ENCODE measurements around the gene BABAM2.

BABAM2 gene

GRCh38 chr2:28028025-28028424, 137.5 kb downstream of the BABAM2 start:
- Histone ChIP-seq H3K9me2 (replicated peaks; ENCODE audit: insufficient read depth, low read length) (no peaks in the 10 kb centered on the region), H2AFZ (ENCODE audit: low read length) (no peak overlapping the region), H3K4me3 (ENCODE audit: low read length) (no peak overlapping the region), H4K20me1 (ENCODE audit: insufficient read depth, low read length) (no peaks in the 10 kb centered on the region), H3K9ac (ENCODE audit: low read length) (no peak overlapping the region), H3K9me3 (replicated peaks; ENCODE audit: insufficient read depth, low read length) (no peaks in the 10 kb centered on the region), H3K27me3 (replicated peaks; ENCODE audit: insufficient read depth, low read length) (no peaks in the 10 kb centered on the region), H3K4me1 (ENCODE audit: low read length) (no peaks in the 10 kb centered on the region), H3K27ac (ENCODE audit: low read length) (no peak overlapping the region), H3K36me3 (replicated peaks; ENCODE audit: insufficient read depth, low read length) (no peaks in the 10 kb centered on the region), H3F3A (ENCODE audit: insufficient read depth, low read length) (no peaks in the 10 kb centered on the region), H3K4me2 (ENCODE audit: low read depth, low read length) (no peak overlapping the region), H3K79me2 (ENCODE audit: low read length) (no peaks in the 10 kb centered on the region)
- TF ChIP-seq, protein P1, sequence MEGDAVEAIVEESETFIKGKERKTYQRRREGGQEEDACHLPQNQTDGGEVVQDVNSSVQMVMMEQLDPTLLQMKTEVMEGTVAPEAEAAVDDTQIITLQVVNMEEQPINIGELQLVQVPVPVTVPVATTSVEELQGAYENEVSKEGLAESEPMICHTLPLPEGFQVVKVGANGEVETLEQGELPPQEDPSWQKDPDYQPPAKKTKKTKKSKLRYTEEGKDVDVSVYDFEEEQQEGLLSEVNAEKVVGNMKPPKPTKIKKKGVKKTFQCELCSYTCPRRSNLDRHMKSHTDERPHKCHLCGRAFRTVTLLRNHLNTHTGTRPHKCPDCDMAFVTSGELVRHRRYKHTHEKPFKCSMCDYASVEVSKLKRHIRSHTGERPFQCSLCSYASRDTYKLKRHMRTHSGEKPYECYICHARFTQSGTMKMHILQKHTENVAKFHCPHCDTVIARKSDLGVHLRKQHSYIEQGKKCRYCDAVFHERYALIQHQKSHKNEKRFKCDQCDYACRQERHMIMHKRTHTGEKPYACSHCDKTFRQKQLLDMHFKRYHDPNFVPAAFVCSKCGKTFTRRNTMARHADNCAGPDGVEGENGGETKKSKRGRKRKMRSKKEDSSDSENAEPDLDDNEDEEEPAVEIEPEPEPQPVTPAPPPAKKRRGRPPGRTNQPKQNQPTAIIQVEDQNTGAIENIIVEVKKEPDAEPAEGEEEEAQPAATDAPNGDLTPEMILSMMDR (IDR thresholded peaks at IDR 0.05; ENCODE audit: low read length) = no peak
- TF ChIP-seq EZH2phosphoT487 (IDR thresholded peaks at IDR 0.05; ENCODE audit: low read length) = no peak
- TF ChIP-seq EZH2 (optimal IDR thresholded peaks at IDR 0.05; ENCODE audit: low read depth, low read length) = no peak
- DNase-seq = no peak

DNA sequence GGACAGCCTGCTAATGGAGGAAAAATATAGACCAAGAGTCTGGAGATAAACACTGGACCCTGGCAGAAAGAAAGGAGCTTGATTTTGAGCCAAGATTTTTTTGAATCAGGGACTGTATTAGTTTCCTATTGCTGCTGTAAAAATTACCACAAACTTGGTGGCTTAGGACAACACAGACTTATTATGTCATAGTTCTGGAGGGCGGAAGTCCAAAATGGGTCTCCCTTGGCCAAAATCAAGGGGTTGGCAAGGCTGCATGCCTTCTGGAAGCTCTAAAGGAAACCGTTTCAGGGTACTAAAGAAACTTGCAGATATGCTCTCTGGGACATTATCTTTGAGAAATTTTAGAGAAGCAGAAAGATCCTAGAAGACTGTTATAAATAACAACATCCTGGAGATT, 140.1 kb downstream of the BABAM2 start:
- Histone ChIP-seq H3F3A (ENCODE audit: insufficient read depth, low read length) (no peaks in the 10 kb centered on the region), H3K9me3 (replicated peaks; ENCODE audit: insufficient read depth, low read length) (no peaks in the 10 kb centered on the region), H2AFZ (ENCODE audit: low read length) (no peak overlapping the region), H3K9ac (ENCODE audit: low read length) (no peak overlapping the region), H3K4me1 (ENCODE audit: low read length) (no peaks in the 10 kb centered on the region), H3K27me3 (replicated peaks; ENCODE audit: insufficient read depth, low read length) (no peaks in the 10 kb centered on the region), H3K36me3 (replicated peaks; ENCODE audit: insufficient read depth, low read length) (no peaks in the 10 kb centered on the region), H3K9me2 (replicated peaks; ENCODE audit: insufficient read depth, low read length) (no peaks in the 10 kb centered on the region), H3K4me2 (ENCODE audit: low read depth, low read length) (no peak overlapping the region), H3K27ac (ENCODE audit: low read length) (no peak overlapping the region), H4K20me1 (ENCODE audit: insufficient read depth, low read length) (no peaks in the 10 kb centered on the region), H3K4me3 (ENCODE audit: low read length) (no peak overlapping the region), H3K79me2 (ENCODE audit: low read length) (no peaks in the 10 kb centered on the region)
- no peak for TF ChIP-seq EZH2 (optimal IDR thresholded peaks at IDR 0.05; ENCODE audit: low read depth, low read length)
- no peak for TF ChIP-seq EZH2phosphoT487 (IDR thresholded peaks at IDR 0.05; ENCODE audit: low read length)
- TF ChIP-seq, protein P1 (IDR thresholded peaks at IDR 0.05; ENCODE audit: low read length) = no peak
- no peak for DNase-seq

GRCh38 chr2:28032816-28033215, 142.3 kb downstream of the BABAM2 start:
- Histone ChIP-seq H3K36me3 (replicated peaks; ENCODE audit: insufficient read depth, low read length) (no peaks in the 10 kb centered on the region), H3K9me3 (replicated peaks; ENCODE audit: insufficient read depth, low read length) (no peaks in the 10 kb centered on the region), H3K79me2 (ENCODE audit: low read length) (no peaks in the 10 kb centered on the region), H3K27ac (ENCODE audit: low read length) (no peak overlapping the region), H3K4me1 (ENCODE audit: low read length) (no peaks in the 10 kb centered on the region), H3K9me2 (replicated peaks; ENCODE audit: insufficient read depth, low read length) (no peaks in the 10 kb centered on the region), H3K9ac (ENCODE audit: low read length) (no peak overlapping the region), H3K27me3 (replicated peaks; ENCODE audit: insufficient read depth, low read length) (no peaks in the 10 kb centered on the region), H3K4me3 (ENCODE audit: low read length) (no peak overlapping the region), H4K20me1 (ENCODE audit: insufficient read depth, low read length) (no peaks in the 10 kb centered on the region), H3K4me2 (ENCODE audit: low read depth, low read length) (no peak overlapping the region), H3F3A (ENCODE audit: insufficient read depth, low read length) (no peaks in the 10 kb centered on the region), H2AFZ (ENCODE audit: low read length) (no peak overlapping the region)
- TF ChIP-seq, protein P1 (IDR thresholded peaks at IDR 0.05; ENCODE audit: low read length) = no peak
- TF ChIP-seq EZH2phosphoT487 (IDR thresholded peaks at IDR 0.05; ENCODE audit: low read length) = no peak
- no peak for TF ChIP-seq EZH2 (optimal IDR thresholded peaks at IDR 0.05; ENCODE audit: low read depth, low read length)
- DNase-seq = no peak
